ENCODE measurements around the gene RIC1.
"Not testable (repeated sequence)": the region's sequence is repeated elsewhere in the genome, so short reads cannot be mapped to it uniquely, and the experiment has no call there.

RIC1 gene

DNA sequence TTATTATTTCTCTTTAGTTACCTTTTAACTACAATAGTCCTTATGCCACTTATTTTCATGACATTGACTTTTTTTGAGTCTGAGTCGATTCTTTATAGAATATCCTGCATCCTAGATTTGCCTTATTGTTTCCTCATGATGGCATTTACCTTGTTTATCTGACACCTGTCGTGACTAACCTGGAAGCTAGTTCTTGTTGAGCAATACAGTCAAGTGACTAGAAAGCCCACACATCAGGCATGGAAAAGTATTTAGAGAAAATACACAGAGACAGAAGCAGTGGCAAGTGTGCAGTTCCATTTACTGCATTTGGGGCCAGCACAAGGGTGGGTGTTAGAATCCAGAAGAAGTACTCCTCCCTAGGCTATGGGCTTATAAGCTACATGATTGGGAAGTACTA, 106.2 kb downstream of the RIC1 start:
- no peak for DNase-seq

DNA sequence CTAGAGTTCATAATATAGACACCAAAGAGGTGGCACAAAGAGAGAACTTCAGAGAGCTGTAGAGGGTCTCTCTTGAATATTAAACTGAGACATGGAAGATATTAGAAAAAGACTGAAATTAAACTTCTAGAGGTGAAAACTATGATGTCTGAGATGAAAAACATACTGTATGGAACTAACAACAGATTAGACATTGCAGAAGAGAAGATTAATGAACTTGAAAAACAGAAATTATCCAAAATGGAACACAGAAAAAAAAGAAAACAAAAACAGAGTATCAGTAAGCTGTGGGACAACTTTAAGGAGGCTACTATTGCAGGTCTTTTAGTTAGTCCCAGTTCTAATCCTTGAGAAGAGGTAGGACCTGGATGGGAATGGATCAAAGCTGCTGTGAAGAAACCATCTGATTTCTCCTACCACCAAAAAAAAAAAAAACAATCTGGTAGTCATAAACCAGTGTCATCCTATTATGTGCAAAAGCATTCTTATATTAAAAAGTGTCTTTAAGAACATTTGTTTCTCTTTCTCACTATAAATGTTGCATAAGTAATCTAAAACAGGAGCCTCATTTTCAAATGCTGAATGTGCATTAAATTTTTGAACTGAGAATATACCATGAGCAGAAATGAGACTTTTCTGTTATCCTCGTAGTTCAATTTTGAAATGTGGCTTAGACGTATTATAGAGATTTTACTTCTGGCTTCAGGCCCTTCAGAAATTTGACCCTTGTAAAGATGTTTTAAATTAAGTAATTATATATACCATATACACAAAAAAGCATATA, 107.8 kb downstream of the RIC1 start:
- DNase-seq, result no peak

DNA sequence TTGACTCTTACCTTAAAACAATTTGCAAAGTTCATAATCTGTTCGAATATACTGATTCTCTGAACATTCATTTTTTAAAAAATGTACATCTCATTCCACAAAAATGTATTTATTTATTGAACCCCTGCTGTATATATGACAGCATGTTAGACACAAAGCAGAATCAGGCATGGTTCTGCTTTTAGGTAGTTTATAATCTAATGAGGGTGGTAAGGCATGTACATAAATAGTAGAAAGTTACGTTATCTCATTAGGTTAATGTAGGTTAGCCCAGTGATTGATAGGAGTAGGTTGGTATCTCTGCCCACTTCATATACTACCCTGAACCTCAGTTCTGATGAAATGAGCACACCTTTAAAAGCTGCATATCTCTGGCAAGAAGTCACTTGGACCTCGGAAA, 114.2 kb downstream of the RIC1 start:
- DNase-seq, result no peak

DNA sequence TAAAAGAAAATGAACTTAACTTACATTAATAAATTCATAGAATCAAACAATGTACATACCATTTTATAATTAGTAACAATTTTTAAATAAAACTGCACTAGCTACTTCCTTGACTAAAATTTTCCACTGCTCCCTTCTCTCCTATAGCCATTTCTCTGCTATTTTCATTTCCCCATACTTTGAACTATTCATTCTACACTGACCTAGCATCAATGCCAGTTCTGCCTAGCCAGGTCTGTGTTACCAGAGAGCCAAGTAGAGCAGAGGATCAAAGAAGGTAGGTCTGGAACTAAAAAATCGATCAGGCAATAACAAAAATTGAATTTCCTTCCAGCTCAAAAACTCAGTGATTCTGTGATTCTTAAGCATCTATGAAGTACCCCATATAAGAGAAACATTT, 119.5 kb downstream of the RIC1 start:
- no peak for DNase-seq

DNA sequence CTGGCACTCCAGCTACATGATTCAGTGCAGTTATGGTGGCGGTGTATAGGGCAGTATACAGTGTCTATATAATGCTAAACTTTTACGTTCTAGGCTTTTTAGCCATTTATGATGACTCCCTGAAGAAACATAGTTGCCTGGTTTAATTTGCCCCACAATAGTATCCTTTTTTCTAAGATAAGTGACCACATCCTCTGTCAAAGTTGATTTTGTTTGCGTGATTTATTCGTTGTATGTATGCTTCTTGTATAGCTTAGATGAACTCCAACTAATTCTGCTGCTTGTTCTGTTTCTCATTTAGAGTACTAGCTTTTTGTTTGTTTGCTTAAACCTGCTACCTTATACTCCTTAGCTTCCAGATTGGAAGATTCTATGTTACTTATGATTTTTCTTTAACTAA, 120.4 kb downstream of the RIC1 start:
- no peak for DNase-seq

DNA sequence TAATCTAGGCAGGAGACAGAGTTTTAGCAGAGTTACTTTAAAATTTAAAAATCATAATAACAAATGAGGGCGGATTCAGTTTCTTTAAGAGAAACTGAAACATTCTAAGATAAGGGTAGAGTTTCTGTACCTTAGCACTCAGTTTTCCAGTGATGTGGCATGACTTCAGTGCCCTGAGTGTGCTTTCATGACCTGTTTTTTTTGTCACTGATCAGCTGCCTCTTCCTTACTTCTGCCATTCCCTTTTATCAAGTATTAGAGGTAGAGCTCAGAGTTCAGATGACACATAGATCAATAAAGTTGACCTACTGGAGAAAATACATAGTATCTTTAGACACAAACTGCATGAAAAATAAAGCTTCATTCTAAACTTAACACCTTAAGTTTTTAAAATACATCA, 121.7 kb downstream of the RIC1 start:
- DNase-seq, result no peak

DNA sequence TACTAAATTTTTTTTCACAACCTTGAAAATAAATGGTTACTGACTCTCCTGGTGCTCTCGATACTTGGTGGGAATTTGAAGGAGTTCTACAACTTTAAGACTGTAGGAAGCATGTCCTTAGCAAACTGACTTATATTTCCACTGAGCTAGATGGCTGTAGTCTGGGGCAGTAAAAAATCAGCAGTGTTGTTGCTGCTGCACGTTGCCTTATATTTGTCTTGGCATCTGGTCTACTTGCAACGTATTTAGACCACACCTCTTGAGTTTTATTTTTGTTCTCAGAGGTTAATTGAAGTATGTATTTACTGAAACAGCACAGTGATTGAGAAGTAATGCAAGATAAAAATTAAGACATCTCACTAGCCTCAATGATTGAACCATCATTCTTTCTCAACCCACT, 127.7 kb downstream of the RIC1 start:
- no peak for DNase-seq

DNA sequence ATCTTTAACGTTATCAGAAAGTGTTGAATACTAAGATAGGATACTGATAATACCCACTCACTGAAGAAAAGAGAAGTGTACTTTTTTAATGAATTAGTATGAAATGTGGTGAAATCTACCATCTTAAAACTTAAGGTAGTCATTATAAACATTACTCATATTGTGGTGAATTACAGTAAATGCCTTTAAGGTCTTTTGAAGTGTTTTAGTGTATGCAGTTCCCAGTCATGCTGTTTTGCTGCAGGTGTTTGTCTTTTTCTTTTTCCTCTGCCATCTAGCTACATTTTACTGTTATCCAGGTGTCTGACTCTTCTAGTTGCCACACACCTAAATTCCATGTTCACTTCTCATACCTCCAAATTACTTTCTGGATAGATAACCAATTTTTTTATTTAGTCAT, 131.4 kb downstream of the RIC1 start:
- no peak for DNase-seq

DNA sequence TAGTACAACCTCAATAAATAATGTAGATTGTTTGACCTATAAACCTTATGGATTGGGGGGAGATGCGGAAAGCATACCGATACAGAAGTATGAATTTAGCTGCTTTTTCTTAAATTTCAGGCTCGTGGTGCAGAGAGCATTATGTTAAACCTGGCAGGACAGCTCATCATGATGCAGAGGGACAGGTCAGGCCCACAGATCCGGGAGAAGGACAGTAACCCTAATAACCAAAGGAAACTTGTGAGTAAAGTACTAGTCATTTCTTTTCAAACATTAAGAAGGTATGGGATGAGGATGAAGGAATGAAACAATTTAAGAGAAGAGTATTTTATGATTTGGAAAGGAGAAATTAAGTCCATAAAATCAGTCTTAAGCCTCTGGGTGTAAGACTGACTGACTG, 133.5 kb downstream of the RIC1 start:
- no peak for DNase-seq

DNA sequence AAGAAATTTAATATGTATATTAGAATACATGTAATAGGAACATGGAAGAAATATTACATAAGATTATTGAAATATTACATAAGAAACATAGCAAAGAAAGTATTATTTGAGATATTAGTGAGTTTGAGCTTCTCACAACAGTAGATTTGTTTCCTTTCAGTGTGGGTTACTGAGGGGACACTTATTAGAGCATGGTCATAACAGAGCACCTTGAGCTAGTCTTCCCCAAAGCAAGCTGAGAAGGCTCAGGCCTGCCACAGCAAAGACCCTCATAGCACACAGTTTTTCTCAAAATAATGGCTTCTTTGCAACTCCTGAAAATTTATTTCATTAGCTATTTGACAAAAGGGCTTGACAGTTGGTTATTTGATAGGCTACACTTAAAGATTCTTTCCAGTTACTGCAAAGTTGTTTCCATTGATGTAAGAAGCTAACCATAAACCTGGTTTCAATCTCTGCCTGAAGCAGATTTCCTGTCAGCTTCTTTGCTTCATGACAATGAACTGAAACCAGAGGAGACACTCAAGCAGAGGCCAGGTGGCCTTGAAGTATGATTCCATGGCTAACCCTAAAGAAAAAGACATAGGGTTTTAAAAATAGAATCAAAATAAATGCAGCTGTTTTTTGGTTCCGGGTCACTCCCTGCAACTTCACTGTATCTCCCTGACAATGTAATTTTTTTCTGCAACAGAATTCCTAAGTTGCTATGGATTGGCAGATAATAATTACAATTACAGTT, 135.4 kb downstream of the RIC1 start:
- DNase-seq, result no peak

DNA sequence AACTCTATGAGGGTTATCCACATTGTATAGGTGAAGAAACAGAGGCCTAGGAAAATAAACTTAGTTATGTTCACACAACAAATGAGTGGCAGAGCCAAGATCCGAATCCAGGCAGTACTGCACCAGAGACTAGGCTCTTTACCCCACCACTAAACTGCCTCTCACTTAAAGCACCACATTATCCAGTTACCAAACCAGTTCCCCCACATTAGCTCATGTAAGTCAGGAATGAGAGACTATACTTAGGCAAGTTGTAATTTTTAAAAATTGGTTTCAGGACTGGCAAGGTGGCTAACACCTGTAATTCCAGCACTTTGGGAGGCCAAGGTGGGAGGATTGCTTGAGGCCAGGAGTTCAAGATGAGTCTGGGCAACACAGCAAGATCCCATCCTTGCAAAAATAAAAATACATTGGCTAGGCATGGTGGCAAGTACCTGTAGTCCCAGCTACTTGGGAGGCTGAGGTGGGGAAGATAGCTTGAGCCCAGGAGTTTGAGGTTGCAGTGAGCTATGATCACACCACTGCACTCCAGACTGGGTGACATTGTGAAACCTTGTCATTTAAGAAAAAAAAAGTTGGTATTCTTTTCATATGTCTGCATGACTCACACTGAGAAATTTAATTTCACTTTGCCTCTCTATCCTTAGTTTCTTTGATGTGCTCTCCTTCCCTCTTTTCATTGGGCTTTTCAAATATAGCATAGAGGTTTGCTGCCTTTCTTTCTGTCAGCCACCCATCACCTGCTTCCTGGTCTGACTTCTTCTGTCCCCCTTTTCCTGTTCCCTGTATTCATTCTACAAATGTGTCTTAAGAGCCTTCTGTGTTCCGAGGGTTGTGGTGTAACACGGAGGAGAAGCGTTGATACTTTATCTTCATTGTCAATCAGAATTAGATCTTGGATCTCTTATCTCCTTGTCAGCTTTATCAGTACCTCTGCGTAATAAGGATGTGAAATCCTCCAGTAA, 139.3 kb downstream of the RIC1 start:
- DNase-seq, result peak; percentile 39 to 44

DNA sequence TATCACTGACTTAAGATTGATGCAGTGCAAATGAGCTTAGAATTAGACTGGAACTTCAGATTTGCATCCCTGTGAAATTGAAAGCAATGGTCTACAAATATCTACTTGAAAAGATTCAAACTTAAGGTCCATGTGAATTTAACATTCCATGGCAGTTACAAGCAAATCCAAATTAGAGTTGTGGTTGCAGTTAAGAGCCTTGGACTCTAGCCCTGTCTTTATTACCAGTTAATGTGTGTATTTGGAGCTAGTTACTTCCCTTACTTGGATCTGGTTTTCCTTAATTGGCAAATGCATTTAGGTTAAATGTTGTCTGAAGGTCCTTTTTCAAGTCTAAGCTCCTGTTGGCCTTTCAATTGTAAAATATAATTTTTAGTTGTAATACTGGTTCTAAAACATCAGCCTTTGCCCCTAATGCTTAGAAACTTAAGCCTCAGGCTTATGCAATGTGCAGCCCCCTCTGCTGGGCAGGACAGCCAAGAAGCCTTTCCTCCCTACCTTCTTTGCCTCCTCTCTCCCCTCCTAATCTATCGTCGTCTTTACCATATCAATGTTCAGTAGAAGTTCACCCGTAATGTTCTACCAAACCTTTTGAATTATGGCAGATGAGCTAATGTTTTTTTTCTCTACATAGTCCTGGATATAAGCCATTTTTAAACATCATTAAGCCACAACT, 144.6 kb downstream of the RIC1 start:
- no peak for DNase-seq

DNA sequence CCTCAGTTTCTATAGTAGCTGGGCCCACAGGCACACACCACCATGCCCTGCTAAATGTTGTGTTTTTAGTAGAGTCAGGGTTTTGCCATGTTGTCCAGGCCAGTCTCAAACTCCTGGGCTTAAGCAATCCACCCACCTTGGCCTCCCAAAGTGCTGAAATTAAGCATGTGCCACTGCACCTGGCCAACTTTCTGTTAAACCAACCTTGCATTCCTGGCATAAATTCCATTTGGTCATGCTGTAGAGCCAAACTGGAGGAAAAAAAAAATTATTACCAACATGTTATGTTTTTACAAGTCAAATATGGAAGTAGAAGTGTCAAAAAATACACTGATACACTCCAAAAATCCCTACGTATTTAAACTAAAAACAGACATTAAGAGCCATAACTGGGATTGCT, 149.9 kb downstream of the RIC1 start:
- DNase-seq, result no peak

DNA sequence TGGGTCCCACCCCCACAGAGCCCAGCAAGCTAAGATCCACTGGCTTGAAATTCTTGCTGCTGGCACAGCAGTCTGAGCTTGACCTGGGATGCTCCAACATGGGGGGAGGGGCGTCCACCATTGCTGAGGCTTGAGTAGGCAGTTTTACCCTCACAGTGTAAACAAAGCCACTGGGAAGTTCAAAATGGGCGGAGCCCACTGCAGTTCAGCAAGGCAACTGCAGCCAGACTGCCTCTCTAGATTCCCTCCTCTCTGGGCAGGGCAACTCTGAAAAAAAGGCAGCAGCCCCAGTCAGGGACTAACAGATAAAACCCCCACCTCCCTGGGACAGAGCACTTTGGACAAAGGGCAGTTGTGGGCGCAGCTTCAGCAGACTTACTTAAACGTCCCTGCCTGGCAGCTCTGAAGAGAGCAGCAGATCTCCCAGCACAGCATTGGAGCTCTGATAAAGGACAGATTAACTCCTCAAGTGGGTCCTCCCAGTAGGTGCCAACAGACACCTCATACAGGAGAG, 150.9 kb downstream of the RIC1 start:
- DNase-seq, result not testable (repeated sequence)

DNA sequence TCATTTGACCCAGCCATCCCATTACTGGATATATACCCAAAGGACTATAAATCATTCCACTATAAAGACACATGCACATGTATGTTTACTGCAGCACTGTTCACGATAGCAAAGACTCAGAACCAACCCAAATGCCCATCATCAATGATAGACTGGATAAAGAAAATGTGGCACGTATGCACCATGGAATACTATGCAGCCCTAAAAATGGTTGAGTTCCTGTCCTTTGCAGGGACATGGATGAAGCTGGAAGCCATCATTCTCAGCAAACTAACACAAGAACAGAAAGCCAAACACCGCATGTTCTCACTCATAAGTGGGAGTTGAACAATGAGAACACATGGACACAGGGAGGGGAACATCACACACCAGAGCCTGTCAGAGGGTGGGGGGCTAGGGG, 154.5 kb downstream of the RIC1 start:
- not testable (repeated sequence) for DNase-seq

DNA sequence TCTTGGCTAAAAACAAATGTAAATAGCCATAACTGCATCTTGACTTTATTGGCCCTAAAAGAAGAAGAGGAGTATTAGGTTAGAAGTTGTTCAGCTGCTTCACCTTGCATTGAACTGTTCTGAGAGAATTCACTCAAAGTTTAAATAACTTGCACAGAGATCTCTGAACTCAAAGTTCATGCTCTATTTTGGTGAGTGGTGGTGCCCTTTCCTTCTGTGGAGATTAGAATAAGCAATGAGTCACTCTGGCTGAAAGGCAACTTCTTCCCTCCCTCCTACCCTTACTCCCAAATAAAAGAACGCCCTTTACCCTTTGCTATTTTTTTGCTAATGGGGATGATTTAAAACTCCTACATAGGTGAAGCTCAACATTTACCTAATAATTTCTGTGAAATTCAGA, 155.1 kb downstream of the RIC1 start:
- DNase-seq, result no peak

DNA sequence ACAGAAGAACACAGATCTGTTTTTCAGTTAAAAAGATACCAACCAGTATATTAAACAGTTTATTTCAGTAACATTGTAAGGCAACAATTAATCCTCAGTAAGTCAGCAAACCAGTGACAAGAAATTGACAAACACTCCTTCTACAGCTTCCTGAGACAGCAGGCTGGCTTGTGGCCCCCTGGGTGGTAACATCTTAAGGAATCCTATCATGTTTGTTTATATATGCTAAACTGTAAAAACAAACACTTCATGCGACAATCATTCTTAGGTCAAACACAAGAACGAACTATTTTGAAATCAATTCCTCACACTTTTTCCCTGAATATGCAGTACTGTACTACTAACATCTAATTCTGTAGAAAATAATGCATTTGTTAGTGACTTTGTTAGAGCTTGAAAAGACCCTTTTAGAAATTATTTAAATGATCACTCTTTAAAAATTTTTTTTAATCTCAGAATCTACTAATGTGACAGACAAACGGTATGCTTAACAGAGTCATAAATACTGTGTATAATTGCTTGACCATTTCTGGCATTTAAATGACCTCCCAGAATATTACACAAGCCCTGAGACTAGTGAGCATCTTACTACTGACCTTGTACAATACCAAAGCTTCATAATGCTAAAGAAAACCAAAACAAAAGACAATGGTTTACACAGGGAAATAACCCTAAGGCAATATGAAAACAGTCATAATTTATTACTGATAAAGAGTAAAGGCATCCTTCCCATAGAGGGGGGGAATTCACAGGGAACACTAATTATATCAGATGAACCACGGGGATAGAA, 155.8 kb downstream of the RIC1 start:
- DNase-seq, result no peak

DNA sequence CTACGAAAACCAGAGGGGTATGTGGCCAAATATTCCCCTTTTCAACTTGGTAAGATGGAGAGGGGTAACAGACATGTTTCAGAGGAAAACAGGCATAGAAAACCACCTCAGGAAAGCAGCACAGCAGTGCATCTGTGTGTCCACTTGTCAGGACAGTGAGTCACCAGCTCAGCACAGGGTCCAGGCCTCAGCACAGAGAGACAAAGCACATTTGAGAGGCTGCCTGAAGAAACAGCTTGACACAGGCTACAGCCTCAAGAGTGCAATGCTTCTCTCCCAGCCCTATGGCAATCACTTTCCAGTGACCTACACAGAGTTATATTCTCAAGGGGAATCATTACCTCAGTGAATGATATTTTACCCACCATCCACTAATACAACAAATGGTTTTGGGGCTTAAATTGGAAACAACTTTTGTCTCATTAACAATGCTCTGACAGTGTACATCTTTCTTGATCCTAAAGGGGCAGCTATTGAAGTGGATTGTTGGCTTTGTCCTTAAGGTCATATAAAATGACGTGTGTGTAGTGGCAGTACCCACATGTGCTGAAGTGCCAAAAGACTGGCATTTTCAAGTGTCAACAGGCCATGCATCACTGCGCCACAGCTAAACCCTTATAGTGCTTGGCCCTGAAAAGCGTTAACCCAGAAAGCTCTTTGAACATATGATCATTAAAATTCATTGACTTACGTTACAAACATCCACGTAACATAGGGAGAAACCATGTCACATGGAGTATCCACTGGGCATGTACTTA, 157.6 kb downstream of the RIC1 start:
- no peak for DNase-seq

DNA sequence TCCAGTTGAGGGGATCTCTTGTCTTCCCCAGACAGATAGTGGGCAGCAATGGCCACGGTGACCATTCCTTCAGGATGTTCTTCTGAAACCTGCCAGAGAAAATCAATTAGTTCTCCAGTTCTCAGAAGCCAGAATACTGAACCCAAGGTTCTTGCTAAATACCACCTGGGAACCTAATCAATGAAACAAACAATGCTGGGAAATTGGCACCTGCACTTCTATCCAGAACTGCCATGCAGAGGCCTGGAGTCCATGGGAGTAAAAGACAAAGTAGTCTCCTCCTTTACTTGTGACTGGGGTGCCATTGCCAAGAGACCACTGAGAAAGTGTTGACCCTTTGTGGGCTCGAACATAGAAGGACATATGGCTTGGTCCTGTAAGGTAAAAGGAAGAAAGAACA, 158.3 kb downstream of the RIC1 start:
- DNase-seq, result no peak

DNA sequence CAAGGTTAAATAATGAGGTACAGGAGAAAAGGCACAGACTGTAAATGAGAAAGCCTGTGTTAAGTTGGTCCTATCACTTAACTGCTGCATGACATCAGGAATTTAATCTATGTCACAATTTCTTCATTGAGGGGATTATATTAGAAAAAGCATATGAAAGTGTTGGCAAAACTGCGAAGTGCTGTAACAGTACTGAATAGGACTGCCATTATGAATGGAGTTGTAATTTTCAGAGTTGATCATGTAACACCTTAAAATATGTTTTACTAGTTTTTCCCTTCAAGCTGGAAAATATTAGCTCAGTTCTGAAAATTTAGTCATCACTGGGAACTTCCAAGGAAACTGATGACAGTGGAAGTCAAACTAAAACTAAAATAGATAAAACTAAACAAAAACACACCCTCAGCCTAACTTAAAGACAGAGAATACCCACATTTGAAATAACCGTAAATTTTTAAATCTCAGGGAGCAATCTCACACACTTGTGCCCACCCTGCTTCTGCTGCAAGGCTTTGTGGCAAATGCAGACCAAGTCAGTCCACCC, 158.9 kb downstream of the RIC1 start:
- DNase-seq, result no peak

DNA sequence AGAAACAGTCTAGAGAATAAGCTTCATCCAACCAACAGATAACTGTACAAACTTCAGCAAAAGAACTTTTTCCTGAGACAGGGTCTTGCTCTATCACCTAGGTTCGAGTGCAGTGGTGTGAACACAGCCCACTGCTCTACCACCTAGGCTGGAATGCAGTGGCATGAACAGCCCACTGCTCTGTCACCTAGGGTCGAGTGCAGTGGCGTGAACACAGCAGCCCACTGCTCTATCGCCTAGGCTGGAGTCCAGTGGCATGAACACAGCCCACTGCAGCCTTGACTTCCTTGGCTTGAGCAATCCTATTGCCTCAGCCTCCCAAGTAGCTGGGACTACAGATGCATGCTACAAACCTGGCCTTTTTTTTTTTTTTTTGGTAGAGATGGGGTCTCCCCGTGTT, 160.6 kb downstream of the RIC1 start:
- DNase-seq, result no peak

Measured in activated T-cell treated with anti-CD3 and anti-CD28 coated beads, Interleukin-2, amount 50 U/mL, for 48 hours (primary cell).